Measurements from ENCODE around the gene ZNF141.
"Not testable (repeated sequence)": the region's sequence is repeated elsewhere in the genome, so short reads cannot be mapped to it uniquely, and the experiment has no call there.

ZNF141 gene

DNA sequence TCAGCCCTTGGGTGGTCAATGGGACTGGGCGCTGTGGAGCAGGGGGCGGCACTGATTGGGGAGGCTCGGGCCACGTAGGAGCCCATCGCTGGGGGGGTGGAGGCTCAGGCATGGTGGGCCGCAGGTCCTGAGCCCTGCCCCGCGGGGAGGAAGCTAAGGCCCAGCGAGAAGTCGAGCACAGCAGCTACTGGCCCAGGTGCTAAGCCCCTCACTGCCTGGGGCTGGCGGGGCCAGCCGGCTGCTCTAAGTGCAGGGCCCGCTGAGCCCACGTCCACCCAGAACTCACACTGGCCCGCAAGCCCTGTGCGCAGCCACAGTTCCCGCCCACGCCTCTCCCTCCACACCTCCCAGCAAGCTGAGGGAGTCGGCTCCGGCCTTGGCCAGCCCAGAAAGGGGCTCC, 66.4 kb downstream of the ZNF141 start:
- no peak for DNase-seq (ENCODE audit: low read depth)
- Histone ChIP-seq H3K36me3 (ENCODE audit: control insufficient read depth, insufficient read depth, low read length, severe bottlenecking) (no peaks in the 10 kb centered on the region), H3K9me3 (ENCODE audit: control insufficient read depth, low read length) (peaks cover 40% of the 10 kb centered on the region), H3K4me1 (ENCODE audit: control insufficient read depth, insufficient read depth, low read length) (no peaks in the 10 kb centered on the region), H3K9ac (ENCODE audit: low read length) (no peak overlapping the region), H3K4me3 (ENCODE audit: low read length) (no peak overlapping the region), H3K27me3 (replicated peaks; ENCODE audit: control insufficient read depth, insufficient read depth, low read length) (no peaks in the 10 kb centered on the region)

DNA sequence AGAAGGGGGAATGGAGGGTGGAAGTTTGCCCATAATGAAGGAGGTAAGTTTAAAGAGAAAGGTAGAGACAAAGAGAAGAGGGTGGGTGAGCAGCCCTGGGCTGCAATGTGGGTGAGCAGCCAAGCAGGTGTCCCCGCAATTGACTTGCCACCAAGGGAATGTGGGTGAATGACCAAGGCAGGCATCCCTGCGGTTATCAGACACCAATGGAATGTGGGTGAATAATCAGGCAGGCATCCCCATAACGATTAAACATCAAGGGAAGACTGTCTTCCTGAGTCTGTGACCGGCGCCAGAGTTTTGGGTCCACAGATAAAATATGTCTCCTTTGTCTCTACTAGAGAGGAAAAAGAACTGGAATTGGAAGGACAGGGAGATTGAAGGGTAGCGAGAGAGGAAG, 70.7 kb downstream of the ZNF141 start:
- H3K9ac ChIP-seq (ENCODE audit: low read length); H3K27me3 ChIP-seq (replicated peaks; ENCODE audit: control insufficient read depth, insufficient read depth, low read length); DNase-seq (ENCODE audit: low read depth); H3K36me3 ChIP-seq (ENCODE audit: control insufficient read depth, insufficient read depth, low read length, severe bottlenecking); H3K4me3 ChIP-seq (ENCODE audit: low read length); H3K4me1 ChIP-seq (ENCODE audit: control insufficient read depth, insufficient read depth, low read length): not testable (repeated sequence)
- peaks cover 52% of the 10 kb centered on the region for H3K9me3 ChIP-seq (ENCODE audit: control insufficient read depth, low read length)

DNA sequence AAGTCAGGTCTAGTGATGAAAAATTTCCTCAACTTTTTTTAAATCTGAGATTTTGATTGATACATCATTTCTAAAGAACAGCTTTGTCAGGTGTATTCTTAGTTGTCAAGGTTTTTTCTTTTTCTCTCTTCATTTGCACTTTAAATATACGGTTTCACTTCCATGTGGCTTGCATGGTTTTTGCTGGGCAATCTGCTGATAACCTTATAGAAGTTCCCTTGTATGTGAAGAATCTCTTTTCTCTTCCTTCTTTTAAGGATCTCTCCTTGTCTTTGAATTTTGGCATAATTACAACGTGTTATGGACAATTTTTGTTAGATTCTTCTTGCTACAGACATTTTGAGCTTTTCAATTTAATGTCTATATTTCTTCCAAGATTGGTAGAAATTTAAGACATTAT, 85.0 kb downstream of the ZNF141 start:
- H3K27me3 ChIP-seq (replicated peaks; ENCODE audit: control insufficient read depth, insufficient read depth, low read length) = no peaks in the 10 kb centered on the region
- H3K4me1 ChIP-seq (ENCODE audit: control insufficient read depth, insufficient read depth, low read length) = no peaks in the 10 kb centered on the region
- DNase-seq (ENCODE audit: low read depth) = no peak
- peaks cover 100% of the 10 kb centered on the region for H3K9me3 ChIP-seq (ENCODE audit: control insufficient read depth, low read length)
- H3K9ac ChIP-seq (ENCODE audit: low read length) = no peak overlapping the region
- peaks cover 22% of the 10 kb centered on the region for H3K36me3 ChIP-seq (ENCODE audit: control insufficient read depth, insufficient read depth, low read length, severe bottlenecking)
- H3K4me3 ChIP-seq (ENCODE audit: low read length) = peak overlapping the region; percentile 77
